HS-5 (cell line): Measurements from ENCODE around the gene RABL3.
A peak's percentile ranks its signal among the peaks of the same experiment; 100 is the strongest.
"Not testable (repeated sequence)": the region's sequence is repeated elsewhere in the genome, so short reads cannot be mapped to it uniquely, and the experiment has no call there.

Experiments
- DNase-seq: peaks from one replicate; pipeline ENCODE4 v3.0.0-alpha.2; 2012; ENCODE audit warnings: low read depth

The RABL3 gene

GRCh38 chr3:120742198-120742848, at the start of gene RABL3, which contains the start of gene GTF2E1:
Gene RABL3 (minus strand): TSS chr3:120742516. CDS start chr3:120742507, 9 bp downstream.
Gene GTF2E1 (plus strand): TSS chr3:120742744. CDS start chr3:120750553, 7,809 bp downstream.
- DNase-seq: peak; percentile 98

GRCh38 chr3:120791913-120792312, 49.6 kb upstream of the RABL3 start:
- DNase-seq: peak; percentile 83

- no peak for DNase-seq
Measured at GRCh38 chr3:120791010-120791409, 48.7 kb upstream of the RABL3 start.

- DNase-seq: not testable (repeated sequence)
Measured at GRCh38 chr3:120785832-120786231, 43.5 kb upstream of the RABL3 start.

GRCh38 chr3:120780977-120781376, 38.7 kb upstream of the RABL3 start:
- peak; percentile 85 for DNase-seq

- no peak for DNase-seq
Measured at GRCh38 chr3:120778776-120779175, 36.5 kb upstream of the RABL3 start.

- DNase-seq: no peak
Measured at GRCh38 chr3:120775411-120775810, 33.1 kb upstream of the RABL3 start.

- no peak for DNase-seq
Measured at GRCh38 chr3:120773932-120774331, 31.6 kb upstream of the RABL3 start.

- no peak for DNase-seq
Measured at GRCh38 chr3:120772081-120772480, 29.8 kb upstream of the RABL3 start.

- no peak for DNase-seq
Measured at GRCh38 chr3:120770891-120771290, 28.6 kb upstream of the RABL3 start.

GRCh38 chr3:120769436-120769835, 27.1 kb upstream of the RABL3 start:
- DNase-seq: no peak

- no peak for DNase-seq
Measured at GRCh38 chr3:120767106-120767505, 24.8 kb upstream of the RABL3 start.

- DNase-seq: no peak
Measured at GRCh38 chr3:120766576-120766975, 24.3 kb upstream of the RABL3 start.

- no peak for DNase-seq
Measured at GRCh38 chr3:120765830-120766493, 23.6 kb upstream of the RABL3 start.

- no peak for DNase-seq
Measured at GRCh38 chr3:120764206-120764605, 21.9 kb upstream of the RABL3 start.

- no peak for DNase-seq
Measured at GRCh38 chr3:120763601-120764000, 21.3 kb upstream of the RABL3 start.

- DNase-seq: no peak
Measured at GRCh38 chr3:120762615-120763014, 20.3 kb upstream of the RABL3 start.

- not testable (repeated sequence) for DNase-seq
Measured at GRCh38 chr3:120758551-120758950, 16.2 kb upstream of the RABL3 start.

GRCh38 chr3:120756061-120756460, 13.7 kb upstream of the RABL3 start:
- no peak for DNase-seq

- DNase-seq: peak; percentile 15
Measured at GRCh38 chr3:120753810-120754209, 11.5 kb upstream of the RABL3 start.

GRCh38 chr3:120752865-120753264, 10.5 kb upstream of the RABL3 start:
- no peak for DNase-seq

- no peak for DNase-seq
Measured at GRCh38 chr3:120752230-120752629, 9.9 kb upstream of the RABL3 start.

GRCh38 chr3:120749843-120750242, 7.5 kb upstream of the RABL3 start:
- no peak for DNase-seq

- no peak for DNase-seq
Measured at GRCh38 chr3:120745466-120745865, 3.1 kb upstream of the RABL3 start.
